ENCODE data around the gene ARID1B.

The ARID1B gene

GRCh38 chr6:156883497-156884252, 106.5 kb downstream of the ARID1B start:
- Histone ChIP-seq H3K4me3 (ENCODE audit: low read depth, low read length) (no peak overlapping the region), H3K4me1 (ENCODE audit: control insufficient read depth, insufficient read depth, low read length) (no peaks in the 10 kb centered on the region), H3K36me3 (ENCODE audit: control insufficient read depth in 2 of 2, insufficient read depth in 1 of 2, low read length in 2 of 2) (no peaks in the 10 kb centered on the region), H3K9me3 (ENCODE audit: control insufficient read depth, insufficient read depth, low read depth, low read length) (no peaks in the 10 kb centered on the region), H3K27ac (ENCODE audit: extremely low read depth, low read depth, low read length) (no peak overlapping the region)
- TF ChIP-seq PRDM1 (tag by site-specific recombination; IDR thresholded peaks at IDR 0.05) (0 out of 2 replicates have a peak, but pooled peaks have one; percentile 8), PRDM4 (tag by site-specific recombination; IDR thresholded peaks at IDR 0.05) (no peak)
- ChIA-PET POLR2A (no interaction called here), CTCF (interaction anchor here (0.9 to 1.2 kb wide), 3 partner anchors 14 to 286 kb away, joined by 3 read pairs; no protein-coding TSS in a partner anchor)

- Histone ChIP-seq H3K4me3 (ENCODE audit: low read depth, low read length) (no peak overlapping the region), H3K9me3 (ENCODE audit: control insufficient read depth, insufficient read depth, low read depth, low read length) (no peaks in the 10 kb centered on the region), H3K4me1 (ENCODE audit: control insufficient read depth, insufficient read depth, low read length) (no peaks in the 10 kb centered on the region), H3K27ac (ENCODE audit: extremely low read depth, low read depth, low read length) (no peak overlapping the region), H3K36me3 (ENCODE audit: control insufficient read depth in 2 of 2, insufficient read depth in 1 of 2, low read length in 2 of 2) (no peaks in the 10 kb centered on the region)
- TF ChIP-seq PRDM10 (tag by site-specific recombination; IDR thresholded peaks at IDR 0.05) (0 out of 2 replicates have a peak, but pooled peaks have one; percentile 19), RBAK (tag by site-specific recombination; IDR thresholded peaks at IDR 0.05) (no peak), CTCF (tag by site-specific recombination; IDR thresholded peaks at IDR 0.05) (0 out of 2 replicates have a peak, but pooled peaks have one; percentile 10)
- ChIA-PET POLR2A (no interaction called here), CTCF (interaction anchor here (0.6 to 1.2 kb wide), 4 partner anchors 19 to 286 kb away, joined by 3 read pairs; no protein-coding TSS in a partner anchor)
These were observed 107.1 kb downstream of the ARID1B start for GRCh38 chr6:156884306-156884705.

GRCh38 chr6:156885562-156885961, 108.4 kb downstream of the ARID1B start:
- ChIA-PET POLR2A (no interaction called here), CTCF (interaction anchor here (0.5 to 0.6 kb wide), 2 partner anchors 321 to 1028 kb away, joined by 3 read pairs; no protein-coding TSS in a partner anchor)
- Histone ChIP-seq H3K27ac (ENCODE audit: extremely low read depth, low read depth, low read length) (no peak overlapping the region), H3K9me3 (ENCODE audit: control insufficient read depth, insufficient read depth, low read depth, low read length) (no peaks in the 10 kb centered on the region), H3K36me3 (ENCODE audit: control insufficient read depth in 2 of 2, insufficient read depth in 1 of 2, low read length in 2 of 2) (no peaks in the 10 kb centered on the region), H3K4me3 (ENCODE audit: low read depth, low read length) (no peak overlapping the region), H3K4me1 (ENCODE audit: control insufficient read depth, insufficient read depth, low read length) (no peaks in the 10 kb centered on the region)
- TF ChIP-seq ZNF747 (tag by site-specific recombination; IDR thresholded peaks at IDR 0.05) (no peak), ZNF10 (tag by site-specific recombination; IDR thresholded peaks at IDR 0.05) (no peak), ZSCAN4 (tag by site-specific recombination; IDR thresholded peaks at IDR 0.05) (no peak), ZNF274 (IDR thresholded peaks at IDR 0.05; ENCODE audit: low read length) (no peak), ZNF274 (tag by site-specific recombination; IDR thresholded peaks at IDR 0.05; ENCODE audit: borderline replicate concordance) (no peak), ZNF513 (tag by site-specific recombination; IDR thresholded peaks at IDR 0.05) (no peak), ZNF354C (tag by site-specific recombination; IDR thresholded peaks at IDR 0.05; ENCODE audit: borderline replicate concordance, low read depth) (no peak), KLF9 (tag by site-specific recombination; IDR thresholded peaks at IDR 0.05; ENCODE audit: low read depth) (no peak), ZNF362 (tag by site-specific recombination; IDR thresholded peaks at IDR 0.05) (no peak), ZBTB26 (tag by site-specific recombination; optimal IDR thresholded peaks at IDR 0.05) (no peak)

All from HEK293 (cell line).